HFF-Myc (cell line): Measurements from ENCODE around the gene PCDH1.

Source experiments
- DNase-seq: peaks from one replicate; pipeline ENCODE4 v3.0.0-alpha.2; 2011; ENCODE audit warnings: low read depth; ENCODE audit errors: extremely low read depth
- H3K4me3 ChIP-seq: replicated peaks from 2 replicates; pipeline ENCODE4 v1.5.1; 2011; ENCODE audit warnings: low read depth, mild to moderate bottlenecking, control low read depth, low read length
- TF ChIP-seq, protein P1 (sequence below): IDR thresholded peaks from 2 replicates; pipeline ENCODE4 v1.5.1; 2012; ENCODE audit warnings: mild to moderate bottlenecking, low read depth, low read length, control low read depth; ENCODE audit errors: missing control alignments

PCDH1 gene

DNA sequence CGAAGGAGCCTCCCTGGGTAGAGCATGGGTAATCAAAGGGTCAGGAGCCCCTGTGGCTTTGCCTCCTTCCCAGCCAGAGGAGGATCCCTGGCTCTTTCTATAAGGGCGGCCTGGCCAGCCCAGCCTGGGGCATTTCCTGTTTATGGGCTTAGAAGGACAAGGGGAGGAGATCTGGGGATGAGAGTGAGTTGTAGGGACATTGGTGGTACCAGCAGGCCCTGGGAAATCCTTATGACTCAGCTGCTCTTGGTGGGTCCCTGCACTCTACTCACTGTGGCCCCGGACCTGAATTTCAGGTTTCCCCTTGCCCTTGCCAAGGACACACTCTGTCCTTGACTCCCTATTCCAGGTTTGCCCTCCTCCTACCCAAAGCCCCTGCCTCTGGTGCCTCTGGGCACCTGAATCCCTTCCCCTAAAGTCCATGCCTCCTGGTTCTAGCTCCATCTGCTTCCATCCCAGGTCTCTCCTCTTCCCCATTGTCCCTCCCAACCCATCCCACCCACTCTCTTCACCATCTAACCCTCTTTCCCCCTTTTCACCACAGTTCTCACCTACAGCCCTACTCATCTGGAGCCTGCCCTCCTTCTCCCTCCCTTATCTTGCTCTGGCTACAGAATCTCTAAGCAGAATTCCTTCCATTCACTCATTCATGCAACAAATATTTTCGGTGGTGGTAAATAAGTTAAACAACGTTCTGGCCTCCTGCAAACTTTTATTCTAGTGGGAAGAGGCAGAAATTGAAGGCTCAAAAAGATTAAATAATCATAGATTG, 34.9 kb downstream of the PCDH1 start:
- TF ChIP-seq, protein P1, sequence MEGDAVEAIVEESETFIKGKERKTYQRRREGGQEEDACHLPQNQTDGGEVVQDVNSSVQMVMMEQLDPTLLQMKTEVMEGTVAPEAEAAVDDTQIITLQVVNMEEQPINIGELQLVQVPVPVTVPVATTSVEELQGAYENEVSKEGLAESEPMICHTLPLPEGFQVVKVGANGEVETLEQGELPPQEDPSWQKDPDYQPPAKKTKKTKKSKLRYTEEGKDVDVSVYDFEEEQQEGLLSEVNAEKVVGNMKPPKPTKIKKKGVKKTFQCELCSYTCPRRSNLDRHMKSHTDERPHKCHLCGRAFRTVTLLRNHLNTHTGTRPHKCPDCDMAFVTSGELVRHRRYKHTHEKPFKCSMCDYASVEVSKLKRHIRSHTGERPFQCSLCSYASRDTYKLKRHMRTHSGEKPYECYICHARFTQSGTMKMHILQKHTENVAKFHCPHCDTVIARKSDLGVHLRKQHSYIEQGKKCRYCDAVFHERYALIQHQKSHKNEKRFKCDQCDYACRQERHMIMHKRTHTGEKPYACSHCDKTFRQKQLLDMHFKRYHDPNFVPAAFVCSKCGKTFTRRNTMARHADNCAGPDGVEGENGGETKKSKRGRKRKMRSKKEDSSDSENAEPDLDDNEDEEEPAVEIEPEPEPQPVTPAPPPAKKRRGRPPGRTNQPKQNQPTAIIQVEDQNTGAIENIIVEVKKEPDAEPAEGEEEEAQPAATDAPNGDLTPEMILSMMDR: no peak
- no peak for DNase-seq
- H3K4me3 ChIP-seq: no peak overlapping the region

DNA sequence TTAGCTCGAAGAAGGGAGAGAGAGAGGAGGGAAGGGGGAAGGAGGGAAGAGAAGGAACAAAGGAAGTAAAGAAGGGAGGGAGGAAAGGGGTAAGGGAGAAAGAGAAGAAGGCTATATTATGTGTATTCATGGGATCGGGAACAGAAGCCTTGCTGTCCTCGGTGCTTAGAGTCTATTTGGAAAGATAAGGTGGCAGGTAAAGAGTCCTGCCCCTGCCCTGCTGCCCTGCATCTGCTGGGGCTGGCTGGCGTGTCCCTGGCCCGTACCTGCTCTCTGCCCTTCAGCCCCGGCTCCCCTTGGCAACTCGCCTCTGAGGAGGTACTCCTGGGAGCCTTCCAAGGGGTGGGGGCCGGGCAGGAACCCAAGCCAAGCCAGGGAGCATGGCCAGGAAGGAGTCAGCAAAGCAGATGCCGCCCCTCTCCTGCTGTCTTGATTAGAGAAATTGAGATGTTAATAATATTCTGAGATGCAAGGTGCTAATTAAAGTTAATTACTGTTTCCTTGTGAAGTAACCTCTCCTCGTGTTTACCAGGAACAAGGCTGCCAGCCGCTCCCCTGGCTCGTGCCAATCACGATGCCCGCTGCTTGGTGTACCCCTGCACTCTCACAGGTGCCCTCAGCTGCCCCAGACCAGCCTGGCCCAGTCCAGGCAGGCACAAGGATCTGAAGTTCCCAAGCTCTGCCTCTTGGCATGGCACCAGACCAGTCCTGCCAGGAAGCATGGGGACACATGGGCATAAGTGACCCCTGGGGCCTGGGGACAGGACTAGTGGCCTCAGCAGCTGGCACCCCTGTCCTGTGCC, 36.6 kb downstream of the PCDH1 start:
- no peak for DNase-seq
- H3K4me3 ChIP-seq: no peak overlapping the region
- TF ChIP-seq, protein P1: no peak

DNA sequence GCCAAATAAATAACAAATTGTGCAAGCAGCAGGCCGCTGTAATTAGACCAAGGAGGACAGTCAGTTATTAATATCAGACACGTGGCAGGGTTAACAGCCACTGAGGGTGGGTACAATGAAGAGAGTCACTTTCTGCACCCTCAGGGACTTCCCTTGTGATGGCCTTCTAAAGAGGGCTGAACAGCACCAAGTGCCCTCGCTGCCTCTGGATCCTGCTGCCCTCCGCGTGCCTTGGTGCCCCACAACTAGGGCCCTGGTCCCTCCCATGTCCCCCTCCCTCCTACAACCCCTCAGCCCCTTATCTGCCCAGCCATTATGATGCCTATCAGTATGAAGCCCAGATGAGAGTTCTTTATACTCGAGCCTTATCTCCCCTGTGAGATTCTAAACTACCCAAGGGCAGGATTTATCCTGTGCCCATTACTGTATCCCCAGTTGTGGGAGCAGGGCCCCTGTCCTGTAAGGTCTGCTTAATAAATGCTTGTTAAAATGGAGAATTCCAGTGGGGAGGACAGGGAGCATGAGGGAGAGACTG, 37.3 kb downstream of the PCDH1 start:
- H3K4me3 ChIP-seq: no peak overlapping the region
- DNase-seq: no peak
- TF ChIP-seq, protein P1: no peak

DNA sequence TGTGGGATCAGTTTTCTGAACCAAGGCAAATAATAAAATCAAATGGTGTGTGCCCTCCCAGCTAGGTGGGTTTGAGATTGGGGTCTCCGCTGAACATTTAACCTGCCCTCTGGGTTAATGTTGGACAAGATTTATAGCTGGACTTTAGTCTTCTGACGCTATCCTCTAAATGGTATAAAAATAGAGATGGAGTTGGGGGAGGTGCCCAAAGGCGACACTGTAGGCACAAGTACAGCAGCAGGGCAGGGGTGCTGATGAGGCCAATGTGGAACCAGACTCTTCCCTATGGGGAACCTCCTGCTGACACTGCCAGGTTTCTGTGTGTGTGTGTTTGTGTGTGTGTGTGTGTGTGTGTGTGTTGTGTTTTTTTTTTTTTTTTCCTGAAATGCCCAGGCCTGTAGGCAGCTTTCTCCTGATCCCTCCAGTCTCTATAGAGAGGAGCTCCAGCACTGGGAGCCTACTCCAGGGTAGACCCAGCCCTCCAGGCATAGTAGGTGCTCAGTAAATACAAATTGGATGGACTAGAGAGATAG, 37.9 kb downstream of the PCDH1 start:
- no peak for DNase-seq
- no peak overlapping the region for H3K4me3 ChIP-seq
- TF ChIP-seq, protein P1: no peak

DNA sequence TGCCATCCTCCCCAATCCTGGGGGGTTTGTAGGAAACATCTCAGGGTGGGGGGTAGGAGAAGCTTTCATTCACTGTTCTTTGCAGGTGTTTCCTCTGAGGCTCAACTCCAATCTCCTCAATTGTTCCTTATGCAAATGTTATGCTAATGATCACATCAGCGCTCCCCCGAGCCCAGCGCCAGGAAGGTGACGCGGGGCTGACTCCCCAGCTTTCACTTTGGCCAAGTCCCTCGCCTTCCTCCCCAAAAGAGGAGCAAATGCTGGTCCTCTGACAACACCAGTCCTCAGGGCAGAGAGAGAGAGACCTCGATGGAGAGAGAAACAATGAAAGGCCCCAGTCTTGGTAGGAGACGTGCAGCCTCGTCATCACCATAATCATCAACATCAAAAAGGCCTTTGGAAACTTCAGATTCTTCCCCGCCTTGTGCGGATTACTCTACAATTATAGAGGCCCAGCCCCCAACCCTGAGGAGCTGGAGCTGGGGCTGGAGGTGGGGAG, 39.1 kb downstream of the PCDH1 start:
- TF ChIP-seq, protein P1: no peak
- no peak for DNase-seq
- no peak overlapping the region for H3K4me3 ChIP-seq

DNA sequence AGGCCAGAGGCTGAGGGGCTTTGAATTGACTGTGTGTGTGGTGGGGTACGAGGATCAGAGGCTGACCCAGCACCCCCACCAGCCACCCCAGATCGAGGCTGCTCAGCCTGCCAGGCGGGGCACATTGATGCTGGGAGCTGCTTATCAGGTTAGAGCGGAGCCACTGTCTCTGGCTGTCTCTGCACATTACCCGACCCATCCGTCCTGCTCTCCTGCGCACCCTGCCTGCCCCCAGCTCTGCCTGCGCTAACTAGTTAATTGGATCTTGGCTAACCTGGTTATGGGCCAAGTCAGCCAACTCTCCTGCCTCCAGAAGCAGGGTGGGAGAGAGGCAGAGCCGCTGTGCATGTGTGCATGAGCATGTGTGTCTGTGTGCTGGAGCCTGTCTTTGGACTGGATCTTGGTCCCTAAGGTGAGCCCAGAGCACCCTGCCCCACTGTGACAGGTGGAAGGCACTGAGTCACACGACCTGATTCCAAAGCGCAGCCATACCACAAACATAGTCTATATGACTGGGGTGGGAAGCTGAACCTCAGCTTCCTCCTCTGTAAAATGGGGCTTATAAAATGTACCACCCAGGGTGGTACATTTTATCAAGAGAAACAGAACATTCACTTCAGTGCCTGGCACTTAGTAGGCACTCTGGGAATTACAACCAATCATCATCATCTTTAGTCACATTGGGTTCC, 39.7 kb downstream of the PCDH1 start:
- no peak overlapping the region for H3K4me3 ChIP-seq
- TF ChIP-seq, protein P1: no peak
- no peak for DNase-seq
